ENCODE measurements around the gene KRTAP10-3.

KRTAP10-3 gene

GRCh38 chr21:44571296-44571695 lies 12.7 kb upstream of the KRTAP10-3 start:
- Histone ChIP-seq H3K27ac (ENCODE audit: extremely low read depth, low read depth, low read length) (no peak overlapping the region), H3K4me3 (ENCODE audit: low read depth, low read length) (no peak overlapping the region), H3K4me1 (ENCODE audit: control insufficient read depth, insufficient read depth, low read length) (no peaks in the 10 kb centered on the region), H3K36me3 (ENCODE audit: control insufficient read depth in 2 of 2, insufficient read depth in 1 of 2, low read length in 2 of 2) (no peaks in the 10 kb centered on the region), H3K9me3 (ENCODE audit: control insufficient read depth, insufficient read depth, low read depth, low read length) (no peaks in the 10 kb centered on the region)
- POLR2A ChIA-PET = no interaction called here
- CTCF ChIA-PET = no interaction called here
- TF ChIP-seq ZNF629 (tag by site-specific recombination; IDR thresholded peaks at IDR 0.05) = no peak
- TF ChIP-seq SETDB1 (IDR thresholded peaks at IDR 0.05; ENCODE audit: insufficient read length, low read length) = peak; percentile 83
- TF ChIP-seq TRIM28 (IDR thresholded peaks at IDR 0.05; ENCODE audit: borderline replicate concordance, low read length) = peak; percentile 53; the same call in 1 of the 2 replicates
- TF ChIP-seq ZNF670 (tag by site-specific recombination; IDR thresholded peaks at IDR 0.05; ENCODE audit: low read depth) = no peak
- TF ChIP-seq ZNF768 (tag by site-specific recombination; IDR thresholded peaks at IDR 0.05) = no peak
- no peak for TF ChIP-seq ZSCAN23 (tag by site-specific recombination; IDR thresholded peaks at IDR 0.05)
- no peak for TF ChIP-seq ZNF549 (tag by site-specific recombination; IDR thresholded peaks at IDR 0.05)
- TF ChIP-seq, protein P1, sequence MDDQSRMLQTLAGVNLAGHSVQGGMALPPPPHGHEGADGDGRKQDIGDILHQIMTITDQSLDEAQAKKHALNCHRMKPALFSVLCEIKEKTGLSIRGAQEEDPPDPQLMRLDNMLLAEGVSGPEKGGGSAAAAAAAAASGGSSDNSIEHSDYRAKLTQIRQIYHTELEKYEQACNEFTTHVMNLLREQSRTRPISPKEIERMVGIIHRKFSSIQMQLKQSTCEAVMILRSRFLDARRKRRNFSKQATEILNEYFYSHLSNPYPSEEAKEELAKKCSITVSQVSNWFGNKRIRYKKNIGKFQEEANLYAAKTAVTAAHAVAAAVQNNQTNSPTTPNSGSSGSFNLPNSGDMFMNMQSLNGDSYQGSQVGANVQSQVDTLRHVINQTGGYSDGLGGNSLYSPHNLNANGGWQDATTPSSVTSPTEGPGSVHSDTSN (CRISPR knock-in tag; IDR thresholded peaks at IDR 0.05) = no peak

- no peaks in the 10 kb centered on the region for H3K4me1 ChIP-seq (ENCODE audit: control insufficient read depth, insufficient read depth, low read length)
- ChIA-PET POLR2A (no interaction called here), CTCF (no interaction called here)
- no peak overlapping the region for H3K27ac ChIP-seq (ENCODE audit: extremely low read depth, low read depth, low read length)
- no peak overlapping the region for H3K4me3 ChIP-seq (ENCODE audit: low read depth, low read length)
- no peaks in the 10 kb centered on the region for H3K9me3 ChIP-seq (ENCODE audit: control insufficient read depth, insufficient read depth, low read depth, low read length)
- no peaks in the 10 kb centered on the region for H3K36me3 ChIP-seq (ENCODE audit: control insufficient read depth in 2 of 2, insufficient read depth in 1 of 2, low read length in 2 of 2)
- TF ChIP-seq ZNF148 (tag by site-specific recombination; IDR thresholded peaks at IDR 0.05; ENCODE audit: borderline replicate concordance) (no peak), ZFP69B (tag by site-specific recombination; IDR thresholded peaks at IDR 0.05) (no peak), MZF1 (tag by site-specific recombination; IDR thresholded peaks at IDR 0.05; ENCODE audit: borderline replicate concordance) (no peak), ZNF239 (tag by site-specific recombination; IDR thresholded peaks at IDR 0.05) (no peak), ZBTB21 (tag by site-specific recombination; IDR thresholded peaks at IDR 0.05) (no peak), ZNF138 (tag by site-specific recombination; IDR thresholded peaks at IDR 0.05; ENCODE audit: borderline replicate concordance) (no peak), ZNF529 (tag by site-specific recombination; IDR thresholded peaks at IDR 0.05; ENCODE audit: insufficient replicate concordance) (no peak), ZNF274 (IDR thresholded peaks at IDR 0.05; ENCODE audit: low read length) (no peak), ZNF274 (tag by site-specific recombination; IDR thresholded peaks at IDR 0.05; ENCODE audit: borderline replicate concordance) (no peak), TRIM28 (IDR thresholded peaks at IDR 0.05; ENCODE audit: borderline replicate concordance, low read length) (no peak), ZNF175 (tag by site-specific recombination; IDR thresholded peaks at IDR 0.05) (no peak), ZBTB48 (tag by site-specific recombination; IDR thresholded peaks at IDR 0.05) (no peak), ZNF785 (tag by site-specific recombination; IDR thresholded peaks at IDR 0.05) (no peak), ZNF311 (tag by site-specific recombination; IDR thresholded peaks at IDR 0.05; ENCODE audit: borderline replicate concordance) (no peak), GLIS2 (tag by site-specific recombination; IDR thresholded peaks at IDR 0.05) (no peak), ZNF350 (tag by site-specific recombination; IDR thresholded peaks at IDR 0.05) (no peak)
- TF ChIP-seq, protein P2, sequence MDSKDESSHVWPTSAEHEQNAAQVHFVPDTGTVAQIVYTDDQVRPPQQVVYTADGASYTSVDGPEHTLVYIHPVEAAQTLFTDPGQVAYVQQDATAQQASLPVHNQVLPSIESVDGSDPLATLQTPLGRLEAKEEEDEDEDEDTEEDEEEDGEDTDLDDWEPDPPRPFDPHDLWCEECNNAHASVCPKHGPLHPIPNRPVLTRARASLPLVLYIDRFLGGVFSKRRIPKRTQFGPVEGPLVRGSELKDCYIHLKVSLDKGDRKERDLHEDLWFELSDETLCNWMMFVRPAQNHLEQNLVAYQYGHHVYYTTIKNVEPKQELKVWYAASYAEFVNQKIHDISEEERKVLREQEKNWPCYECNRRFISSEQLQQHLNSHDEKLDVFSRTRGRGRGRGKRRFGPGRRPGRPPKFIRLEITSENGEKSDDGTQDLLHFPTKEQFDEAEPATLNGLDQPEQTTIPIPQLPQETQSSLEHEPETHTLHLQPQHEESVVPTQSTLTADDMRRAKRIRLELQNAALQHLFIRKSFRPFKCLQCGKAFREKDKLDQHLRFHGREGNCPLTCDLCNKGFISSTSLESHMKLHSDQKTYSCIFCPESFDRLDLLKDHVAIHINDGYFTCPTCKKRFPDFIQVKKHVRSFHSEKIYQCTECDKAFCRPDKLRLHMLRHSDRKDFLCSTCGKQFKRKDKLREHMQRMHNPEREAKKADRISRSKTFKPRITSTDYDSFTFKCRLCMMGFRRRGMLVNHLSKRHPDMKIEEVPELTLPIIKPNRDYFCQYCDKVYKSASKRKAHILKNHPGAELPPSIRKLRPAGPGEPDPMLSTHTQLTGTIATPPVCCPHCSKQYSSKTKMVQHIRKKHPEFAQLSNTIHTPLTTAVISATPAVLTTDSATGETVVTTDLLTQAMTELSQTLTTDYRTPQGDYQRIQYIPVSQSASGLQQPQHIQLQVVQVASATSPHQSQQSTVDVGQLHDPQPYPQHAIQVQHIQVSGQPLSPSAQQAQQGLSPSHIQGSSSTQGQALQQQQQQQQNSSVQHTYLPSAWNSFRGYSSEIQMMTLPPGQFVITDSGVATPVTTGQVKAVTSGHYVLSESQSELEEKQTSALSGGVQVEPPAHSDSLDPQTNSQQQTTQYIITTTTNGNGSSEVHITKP (tag by site-specific recombination; IDR thresholded peaks at IDR 0.05) = no peak
- TF ChIP-seq, protein P3, sequence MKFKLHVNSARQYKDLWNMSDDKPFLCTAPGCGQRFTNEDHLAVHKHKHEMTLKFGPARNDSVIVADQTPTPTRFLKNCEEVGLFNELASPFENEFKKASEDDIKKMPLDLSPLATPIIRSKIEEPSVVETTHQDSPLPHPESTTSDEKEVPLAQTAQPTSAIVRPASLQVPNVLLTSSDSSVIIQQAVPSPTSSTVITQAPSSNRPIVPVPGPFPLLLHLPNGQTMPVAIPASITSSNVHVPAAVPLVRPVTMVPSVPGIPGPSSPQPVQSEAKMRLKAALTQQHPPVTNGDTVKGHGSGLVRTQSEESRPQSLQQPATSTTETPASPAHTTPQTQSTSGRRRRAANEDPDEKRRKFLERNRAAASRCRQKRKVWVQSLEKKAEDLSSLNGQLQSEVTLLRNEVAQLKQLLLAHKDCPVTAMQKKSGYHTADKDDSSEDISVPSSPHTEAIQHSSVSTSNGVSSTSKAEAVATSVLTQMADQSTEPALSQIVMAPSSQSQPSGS (tag by site-specific recombination; IDR thresholded peaks at IDR 0.05; ENCODE audit: low read depth) = no peak
- TF ChIP-seq, protein P4, sequence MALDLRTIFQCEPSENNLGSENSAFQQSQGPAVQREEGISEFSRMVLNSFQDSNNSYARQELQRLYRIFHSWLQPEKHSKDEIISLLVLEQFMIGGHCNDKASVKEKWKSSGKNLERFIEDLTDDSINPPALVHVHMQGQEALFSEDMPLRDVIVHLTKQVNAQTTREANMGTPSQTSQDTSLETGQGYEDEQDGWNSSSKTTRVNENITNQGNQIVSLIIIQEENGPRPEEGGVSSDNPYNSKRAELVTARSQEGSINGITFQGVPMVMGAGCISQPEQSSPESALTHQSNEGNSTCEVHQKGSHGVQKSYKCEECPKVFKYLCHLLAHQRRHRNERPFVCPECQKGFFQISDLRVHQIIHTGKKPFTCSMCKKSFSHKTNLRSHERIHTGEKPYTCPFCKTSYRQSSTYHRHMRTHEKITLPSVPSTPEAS (tag by site-specific recombination; IDR thresholded peaks at IDR 0.05) = no peak
These were observed 11.4 kb upstream of the KRTAP10-3 start for GRCh38 chr21:44569861-44570517.
